Osteocyte (in vitro differentiated cells): ENCODE measurements around the gene ZSCAN9. TPM values are rescaled to one million over a fixed set of nuclear protein-coding genes. Genes with fewer than 3 reads are reported as not detected.

ENCODE experiments used
- DNase-seq: peaks from one replicate; pipeline ENCODE4 v3.0.0; 2021; ENCODE audit warnings: mixed read lengths; ENCODE audit not compliant: unreplicated experiment; ENCODE audit errors: extremely low spot score
- H3K27ac Mint-ChIP-seq: one replicate; pipeline ENCODE4 v1.8.0; 2021; ENCODE audit warnings: mild to moderate bottlenecking, mixed read lengths; ENCODE audit not compliant: unreplicated experiment
- H3K27me3 Mint-ChIP-seq: one replicate; pipeline ENCODE4 v1.8.0; 2021; ENCODE audit warnings: mixed read lengths; ENCODE audit not compliant: unreplicated experiment
- H3K36me3 Mint-ChIP-seq: one replicate; pipeline ENCODE4 v1.8.0; 2021; ENCODE audit warnings: mixed read lengths; ENCODE audit not compliant: unreplicated experiment
- H3K4me1 Mint-ChIP-seq: one replicate; pipeline ENCODE4 v1.8.0; 2021; ENCODE audit warnings: mixed read lengths; ENCODE audit not compliant: unreplicated experiment
- H3K4me3 Mint-ChIP-seq: one replicate; pipeline ENCODE4 v1.8.0; 2021; ENCODE audit warnings: mild to moderate bottlenecking, moderate library complexity, mixed read lengths; ENCODE audit not compliant: unreplicated experiment
- H3K9me3 Mint-ChIP-seq: one replicate; pipeline ENCODE4 v1.8.0; 2021; ENCODE audit warnings: mixed read lengths; ENCODE audit not compliant: unreplicated experiment
- total RNA-seq: library from RNA; stranded (reverse); gene quantifications from 2 replicates; pipeline ENCODE4 v1.2.1, GENCODE V29; 2021
- TF ChIP-seq, protein P1 (sequence below): fragments of 200-600 bp; sonication (generic); IDR thresholded peaks from 2 replicates; pipeline ENCODE4 v1.5.0; 2021; ENCODE audit warnings: antibody characterized with exemption, mild to moderate bottlenecking, moderate library complexity

The ZSCAN9 gene
- total RNA-seq, 1 donor from 2014 or later, result 14.9 TPM

DNA sequence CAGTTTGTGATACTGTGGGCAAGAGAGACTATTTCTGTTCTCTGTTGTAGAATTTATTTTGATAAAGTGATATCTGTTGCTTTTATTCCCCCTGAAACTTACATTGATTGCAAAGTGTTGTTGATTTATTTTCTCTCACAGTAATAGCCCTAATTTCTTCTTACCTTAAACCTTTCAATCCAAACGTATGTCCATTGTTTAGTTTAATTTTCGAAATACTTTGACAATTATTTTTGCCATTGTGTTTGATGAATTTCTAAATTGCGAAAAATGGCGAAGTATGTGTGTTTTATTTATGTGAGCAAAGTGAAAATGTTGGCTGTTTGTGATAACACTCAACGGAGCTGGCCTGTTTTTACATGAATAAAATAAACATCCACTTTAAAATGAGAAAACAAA, 41.5 kb downstream of the ZSCAN9 start:
- peaks cover 9% of the 10 kb centered on the region for H3K4me1 Mint-ChIP-seq
- no peak overlapping the region for H3K27ac Mint-ChIP-seq
- H3K9me3 Mint-ChIP-seq, result no peaks in the 10 kb centered on the region
- H3K36me3 Mint-ChIP-seq, result no peaks in the 10 kb centered on the region
- no peak overlapping the region for H3K4me3 Mint-ChIP-seq
- DNase-seq, result no peak
- TF ChIP-seq, protein P1, sequence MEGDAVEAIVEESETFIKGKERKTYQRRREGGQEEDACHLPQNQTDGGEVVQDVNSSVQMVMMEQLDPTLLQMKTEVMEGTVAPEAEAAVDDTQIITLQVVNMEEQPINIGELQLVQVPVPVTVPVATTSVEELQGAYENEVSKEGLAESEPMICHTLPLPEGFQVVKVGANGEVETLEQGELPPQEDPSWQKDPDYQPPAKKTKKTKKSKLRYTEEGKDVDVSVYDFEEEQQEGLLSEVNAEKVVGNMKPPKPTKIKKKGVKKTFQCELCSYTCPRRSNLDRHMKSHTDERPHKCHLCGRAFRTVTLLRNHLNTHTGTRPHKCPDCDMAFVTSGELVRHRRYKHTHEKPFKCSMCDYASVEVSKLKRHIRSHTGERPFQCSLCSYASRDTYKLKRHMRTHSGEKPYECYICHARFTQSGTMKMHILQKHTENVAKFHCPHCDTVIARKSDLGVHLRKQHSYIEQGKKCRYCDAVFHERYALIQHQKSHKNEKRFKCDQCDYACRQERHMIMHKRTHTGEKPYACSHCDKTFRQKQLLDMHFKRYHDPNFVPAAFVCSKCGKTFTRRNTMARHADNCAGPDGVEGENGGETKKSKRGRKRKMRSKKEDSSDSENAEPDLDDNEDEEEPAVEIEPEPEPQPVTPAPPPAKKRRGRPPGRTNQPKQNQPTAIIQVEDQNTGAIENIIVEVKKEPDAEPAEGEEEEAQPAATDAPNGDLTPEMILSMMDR, result no peak
- H3K27me3 Mint-ChIP-seq, result peaks cover 20% of the 10 kb centered on the region

DNA sequence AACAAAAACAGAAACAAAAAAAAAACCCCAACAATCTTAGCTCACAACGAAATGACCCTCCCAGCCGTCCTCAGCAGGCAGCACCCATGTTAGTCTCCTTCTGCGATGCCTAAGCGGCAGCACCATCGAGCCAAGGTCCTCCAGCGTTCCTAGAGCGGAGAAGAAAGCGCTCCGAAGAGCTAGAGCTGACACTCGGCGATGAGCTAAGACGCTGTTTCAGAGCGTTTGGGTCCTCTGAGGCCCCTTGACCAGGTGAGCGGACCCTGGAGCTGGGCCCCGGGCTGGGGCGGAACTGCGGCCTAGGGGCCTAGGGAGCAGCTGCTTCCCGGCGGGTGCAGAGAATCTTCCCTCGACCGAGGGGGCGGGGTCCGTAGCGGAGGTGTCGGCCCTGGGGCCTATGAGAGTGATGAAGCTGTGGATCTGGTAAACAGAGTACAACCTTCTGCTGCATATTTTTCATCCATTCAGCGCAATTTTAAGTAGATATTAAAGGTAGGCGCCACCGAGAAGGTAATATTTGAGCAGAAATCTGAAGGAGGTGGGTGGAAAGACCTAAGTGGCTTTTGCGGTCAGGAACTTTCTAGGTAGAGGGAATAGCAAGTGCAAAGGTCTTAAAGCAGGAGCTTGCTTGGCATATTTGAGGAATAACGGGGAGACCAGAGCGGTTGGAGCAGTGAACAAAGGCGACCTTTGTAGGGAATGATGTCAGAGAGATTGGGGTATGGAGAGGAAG, 42.1 kb downstream of the ZSCAN9 start, which contains the start of gene ZSCAN26:
ZSCAN26 (plus strand) TSS at position 182 of the 733 bp plus-strand sequence. CDS start 4,777 bp downstream, outside the sequence.
- TF ChIP-seq, protein P1, result no peak
- DNase-seq, result peak; percentile 87
- no peak within 1 kb of the TSS for H3K4me3 Mint-ChIP-seq

DNA sequence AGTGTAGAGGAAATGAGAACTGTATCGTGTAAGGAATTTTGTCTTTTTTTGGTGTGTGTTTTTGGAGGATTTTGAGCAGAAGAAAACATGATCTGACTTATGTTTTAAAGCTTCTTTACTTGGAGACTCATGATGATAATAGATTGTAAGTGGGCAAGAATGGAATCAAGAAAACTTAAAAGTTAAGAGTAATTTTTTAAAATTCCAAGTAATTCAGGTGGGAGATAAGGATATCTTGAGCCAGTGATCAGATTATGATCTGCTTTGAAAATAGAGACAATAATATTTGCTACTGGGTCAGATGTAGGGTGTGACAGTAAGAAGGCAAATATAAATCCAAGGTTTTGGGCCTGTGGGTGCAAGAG, 42.6 kb downstream of the ZSCAN9 start:
- H3K4me3 Mint-ChIP-seq, result no peak overlapping the region
- DNase-seq, result no peak
- TF ChIP-seq, protein P1, result no peak
- no peak overlapping the region for H3K27ac Mint-ChIP-seq
- no peaks in the 10 kb centered on the region for H3K9me3 Mint-ChIP-seq
- peaks cover 7% of the 10 kb centered on the region for H3K36me3 Mint-ChIP-seq
- peaks cover 9% of the 10 kb centered on the region for H3K4me1 Mint-ChIP-seq
- peaks cover 13% of the 10 kb centered on the region for H3K27me3 Mint-ChIP-seq

More for the DNA sequence above, 42.1 kb downstream of the ZSCAN9 start, which contains the start of gene ZSCAN26:
- peaks cover 1% of the 10 kb centered on the region for H3K36me3 Mint-ChIP-seq
- no peak within 1 kb of the TSS for H3K27ac Mint-ChIP-seq
- H3K27me3 Mint-ChIP-seq, result peaks cover 17% of the 10 kb centered on the region
- peaks cover 9% of the 10 kb centered on the region for H3K4me1 Mint-ChIP-seq
- no peaks in the 10 kb centered on the region for H3K9me3 Mint-ChIP-seq

DNA sequence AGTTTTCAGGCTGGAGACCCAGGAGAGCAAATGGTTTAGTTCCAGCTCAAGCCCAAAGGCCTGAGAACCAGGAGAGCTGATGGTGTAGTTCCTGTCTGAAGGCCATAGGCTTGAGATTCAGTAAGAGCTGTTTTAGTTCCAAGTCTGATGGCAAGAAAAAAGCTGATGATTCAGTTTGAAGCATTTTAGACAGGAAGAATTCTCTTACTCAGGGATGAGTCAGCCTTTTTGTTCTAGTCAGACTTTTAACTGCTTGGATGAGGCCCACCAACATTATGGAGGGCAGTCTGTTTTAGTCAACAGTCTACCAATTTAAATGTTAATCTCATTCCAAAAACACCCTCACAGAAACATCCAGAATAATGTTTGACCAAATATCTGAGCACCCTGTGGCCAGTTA, 44.4 kb downstream of the ZSCAN9 start:
- Mint-ChIP-seq H3K36me3 (peaks cover 17% of the 10 kb centered on the region), H3K27ac (peak overlapping the region; percentile 67), H3K27me3 (no peaks in the 10 kb centered on the region), H3K4me3 (no peak overlapping the region), H3K4me1 (peaks cover 9% of the 10 kb centered on the region), H3K9me3 (no peaks in the 10 kb centered on the region)
- TF ChIP-seq, protein P1, result no peak
- no peak for DNase-seq

DNA sequence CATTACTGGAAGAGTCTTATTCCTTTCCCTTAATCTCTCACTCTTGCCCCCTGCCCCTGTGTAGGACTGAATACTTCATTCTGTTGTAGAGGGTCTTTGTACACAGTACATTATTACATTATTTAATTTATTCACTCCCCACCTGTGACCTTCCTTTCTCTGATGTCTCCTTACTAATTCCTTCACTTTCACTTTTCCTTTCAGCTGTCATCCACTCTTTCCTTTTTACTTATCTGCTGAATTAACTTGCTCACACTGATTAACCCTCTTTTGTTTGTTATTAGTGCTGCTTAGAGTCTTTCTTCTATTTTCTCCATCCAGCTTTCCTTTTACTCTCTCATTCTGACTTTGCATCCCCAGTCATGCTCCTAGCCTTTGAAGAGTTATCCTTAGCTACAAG, 49.8 kb downstream of the ZSCAN9 start:
- Mint-ChIP-seq H3K4me1 (no peaks in the 10 kb centered on the region), H3K27ac (no peak overlapping the region), H3K36me3 (peaks cover 43% of the 10 kb centered on the region), H3K9me3 (no peaks in the 10 kb centered on the region), H3K27me3 (no peaks in the 10 kb centered on the region), H3K4me3 (no peak overlapping the region)
- no peak for DNase-seq
- TF ChIP-seq, protein P1, result no peak
